GM21367 (cell line): ENCODE results near the gene ZNF532.
"Not testable (repeated sequence)": the region's sequence is repeated elsewhere in the genome, so short reads cannot be mapped to it uniquely, and the experiment has no call there.

ENCODE experiments used
- ATAC-seq: cut with Tn5 transposase; IDR thresholded peaks from one replicate; pipeline ENCODE4 v1.9.1; 2021; ENCODE audit not compliant: unreplicated experiment

The ZNF532 gene

GRCh38 chr18:58847383-58848071 lies 17.1 kb upstream of the ZNF532 start:
- no peak for ATAC-seq

- no peak for ATAC-seq
Observed at GRCh38 chr18:58848685-58849084, 16.0 kb upstream of the ZNF532 start.

- no peak for ATAC-seq
Observed at GRCh38 chr18:58850786-58851469, 13.7 kb upstream of the ZNF532 start.

- ATAC-seq = no peak
Observed at GRCh38 chr18:58851856-58852255, 12.8 kb upstream of the ZNF532 start.

GRCh38 chr18:58852629-58853028 lies 12.0 kb upstream of the ZNF532 start:
- no peak for ATAC-seq

- no peak for ATAC-seq
Observed at GRCh38 chr18:58853561-58853960, 11.1 kb upstream of the ZNF532 start.

GRCh38 chr18:58855521-58855920 lies 9.2 kb upstream of the ZNF532 start:
- ATAC-seq = not testable (repeated sequence)

- ATAC-seq = no peak
Observed at GRCh38 chr18:58856881-58857280, 7.8 kb upstream of the ZNF532 start.

- ATAC-seq = no peak
Observed at GRCh38 chr18:58858591-58859468, 5.8 kb upstream of the ZNF532 start.

- ATAC-seq = no peak
Observed at GRCh38 chr18:58859907-58860306, 4.8 kb upstream of the ZNF532 start.

GRCh38 chr18:58860747-58861231 lies 3.9 kb upstream of the ZNF532 start:
- ATAC-seq = no peak

GRCh38 chr18:58861353-58861752 lies 3.3 kb upstream of the ZNF532 start:
- ATAC-seq = no peak

GRCh38 chr18:58861861-58862301 lies 2.8 kb upstream of the ZNF532 start:
- no peak for ATAC-seq

GRCh38 chr18:58862356-58862755 lies 2.3 kb upstream of the ZNF532 start:
- no peak for ATAC-seq

GRCh38 chr18:58862851-58863538 lies 1.7 kb upstream of the ZNF532 start:
- no peak for ATAC-seq

- no peak for ATAC-seq
Observed at GRCh38 chr18:58863539-58864145, 1.0 kb upstream of the ZNF532 start.

- no peak for ATAC-seq
Observed at GRCh38 chr18:58865033-58865590, 435 bp downstream of the ZNF532 start.

- ATAC-seq = no peak
Observed at GRCh38 chr18:58865701-58866065, 1.0 kb downstream of the ZNF532 start.

- ATAC-seq = no peak
Observed at GRCh38 chr18:58866066-58866772, 1.5 kb downstream of the ZNF532 start.

- no peak for ATAC-seq
Observed at GRCh38 chr18:58866773-58867150, 2.1 kb downstream of the ZNF532 start.
